HG03520 (cell line): ENCODE results near the gene DOCK3.
"Not testable (repeated sequence)": the region's sequence is repeated elsewhere in the genome, so short reads cannot be mapped to it uniquely, and the experiment has no call there.

Experiments
- ATAC-seq: cut with Tn5 transposase; IDR thresholded peaks from one replicate; pipeline ENCODE4 v1.9.1; 2021; ENCODE audit warnings: mild to moderate bottlenecking, moderate library complexity; ENCODE audit not compliant: unreplicated experiment

DOCK3 gene

DNA sequence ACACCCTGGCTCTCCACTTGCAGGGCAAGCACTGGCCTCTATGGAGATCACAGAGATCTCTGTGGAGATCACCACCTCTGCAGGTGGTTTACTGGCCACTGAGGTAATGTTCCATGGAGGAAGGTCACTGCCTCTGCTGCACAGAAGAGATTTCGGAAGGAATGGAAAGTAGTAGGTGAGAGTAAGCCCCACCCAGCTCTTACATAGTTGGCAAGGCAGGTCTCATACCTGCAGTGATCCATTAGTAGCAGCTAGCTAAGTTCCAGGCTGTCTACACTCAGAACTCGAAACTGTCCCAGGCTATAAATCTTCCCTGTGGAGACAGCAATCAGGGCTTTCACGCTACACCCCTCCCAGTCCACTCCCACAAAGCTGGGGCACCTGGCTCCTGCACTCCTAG, 516.1 kb downstream of the DOCK3 start:
- ATAC-seq = no peak

DNA sequence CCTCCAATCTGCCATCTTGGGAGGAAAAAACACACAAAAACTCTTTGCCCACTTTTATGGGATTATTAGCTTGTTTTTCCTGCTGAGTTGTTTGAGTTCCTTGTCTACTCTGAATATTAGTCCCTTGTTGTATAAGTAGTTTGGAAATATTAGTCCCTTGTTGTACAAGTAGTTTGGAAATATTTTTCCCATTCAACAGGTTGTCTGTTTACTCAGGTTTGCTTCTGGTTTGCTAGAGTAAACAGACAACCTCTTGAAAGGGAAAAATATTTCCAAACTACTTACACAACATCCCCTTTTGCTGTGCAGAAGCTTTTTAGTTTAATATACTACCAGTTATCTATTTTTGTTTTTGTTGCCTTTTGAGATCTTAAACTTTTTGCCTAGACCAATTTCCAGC, 517.0 kb downstream of the DOCK3 start:
- ATAC-seq = no peak

DNA sequence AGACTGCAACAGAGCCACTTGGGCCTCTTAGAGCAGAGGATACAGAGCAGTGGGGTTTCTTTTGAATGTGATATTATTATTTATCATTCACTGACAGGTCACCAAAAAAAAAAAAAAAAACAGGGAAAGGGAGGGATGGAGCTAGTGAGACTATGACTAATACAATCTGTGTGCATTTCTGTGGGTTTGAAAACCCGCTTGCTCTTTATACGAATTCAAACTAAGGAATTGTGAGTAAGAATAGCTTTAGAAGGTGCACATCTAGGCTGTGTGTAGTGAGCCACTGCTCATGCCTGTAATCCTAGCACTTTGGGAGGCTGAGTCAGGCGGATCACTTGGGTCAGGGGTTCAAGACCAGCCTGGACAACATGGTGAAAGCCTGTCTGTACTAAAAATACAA, 523.8 kb downstream of the DOCK3 start:
- ATAC-seq = no peak

DNA sequence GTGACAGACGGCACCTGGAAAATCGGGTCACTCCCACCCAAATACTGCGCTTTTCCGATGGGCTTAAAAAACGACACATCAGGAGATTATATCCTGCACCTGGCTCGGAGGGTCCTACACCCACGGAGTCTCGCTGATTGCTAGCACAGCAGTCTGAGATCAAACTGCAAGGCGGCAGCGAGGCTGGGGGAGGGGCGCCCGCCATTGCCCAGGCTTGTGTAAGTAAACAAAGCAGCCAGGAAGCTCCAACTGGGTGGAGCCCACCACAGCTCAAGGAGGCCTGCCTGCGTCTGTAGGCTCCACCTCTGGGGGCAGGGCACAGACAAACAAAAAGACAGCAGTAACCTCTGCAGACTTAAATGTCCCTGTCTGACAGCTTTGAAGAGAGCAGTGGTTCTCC, 524.6 kb downstream of the DOCK3 start:
- not testable (repeated sequence) for ATAC-seq

DNA sequence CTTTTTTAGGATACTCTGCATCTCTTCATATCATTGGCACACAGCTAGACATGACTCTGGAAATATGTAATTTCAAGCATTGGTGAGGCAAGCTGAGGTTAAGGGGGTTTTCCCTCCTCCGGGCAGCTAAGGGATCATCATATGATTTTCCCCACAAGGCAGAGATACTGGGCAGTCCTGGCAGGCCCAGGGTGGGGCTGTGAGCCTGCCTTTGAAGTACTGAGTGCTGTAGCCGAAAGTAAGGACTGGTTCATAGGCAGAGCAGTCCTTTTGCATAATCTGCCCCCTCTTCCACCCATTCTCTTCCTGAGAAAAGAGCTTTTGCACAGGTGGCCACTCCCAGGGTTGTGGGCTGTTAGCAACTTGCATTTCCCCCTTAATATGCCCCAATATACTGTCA, 541.6 kb downstream of the DOCK3 start:
- no peak for ATAC-seq

DNA sequence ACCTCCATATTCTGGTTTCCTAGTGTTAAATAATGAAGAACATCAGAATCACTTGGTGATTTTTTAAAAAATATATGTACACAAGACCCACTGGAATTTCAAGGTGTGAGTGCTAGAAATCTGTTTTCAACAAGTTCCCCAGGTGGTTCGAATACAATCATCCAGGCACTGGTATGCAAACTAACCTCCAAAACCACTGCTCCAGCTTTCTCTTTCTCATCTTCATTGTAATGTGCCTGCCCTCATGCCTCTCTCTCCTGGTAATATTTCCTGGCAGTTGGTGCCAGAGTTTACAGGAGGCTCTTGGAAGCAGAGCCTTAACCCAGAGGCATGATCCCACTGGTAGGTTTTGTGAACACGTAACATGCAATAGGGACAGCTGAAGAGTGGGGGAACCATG, 547.2 kb downstream of the DOCK3 start:
- no peak for ATAC-seq

DNA sequence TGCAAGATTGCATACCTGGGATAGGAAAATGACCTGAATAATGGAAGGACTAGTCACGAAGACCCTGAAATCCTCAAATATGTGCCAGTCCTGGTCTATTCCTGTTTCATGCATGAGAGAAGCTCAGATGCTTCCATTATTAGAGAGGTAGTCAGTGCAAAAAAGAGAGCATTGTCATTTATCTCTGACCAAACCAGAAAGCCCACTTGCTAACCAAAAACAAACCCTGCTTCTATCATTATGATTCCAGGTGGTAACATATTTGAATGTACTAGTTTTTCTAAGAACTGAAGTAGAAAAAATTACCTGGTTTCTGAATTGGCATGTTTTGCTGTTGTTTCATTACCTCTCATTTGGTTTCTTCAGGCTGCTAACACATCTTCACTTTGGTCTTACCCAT, 549.6 kb downstream of the DOCK3 start:
- ATAC-seq = no peak

DNA sequence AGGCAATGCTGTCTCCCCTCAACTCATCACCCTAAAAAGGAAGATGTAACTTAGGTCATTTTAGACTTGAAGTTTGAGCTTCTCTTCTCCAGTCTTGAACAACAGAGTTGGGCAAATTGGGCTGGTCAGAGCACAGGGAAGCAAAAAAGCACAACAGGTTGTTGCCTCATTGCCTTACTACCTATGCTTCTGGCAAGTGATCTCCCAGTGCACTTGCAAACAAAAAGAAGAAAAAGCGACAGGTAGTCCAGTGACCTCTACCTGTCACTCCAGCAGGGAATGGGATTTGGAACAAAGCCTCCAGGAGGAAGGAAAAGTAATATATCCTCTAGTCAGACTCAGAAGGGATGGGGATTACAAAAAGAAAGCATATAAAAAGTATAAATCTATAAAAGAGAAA, 550.1 kb downstream of the DOCK3 start:
- no peak for ATAC-seq

DNA sequence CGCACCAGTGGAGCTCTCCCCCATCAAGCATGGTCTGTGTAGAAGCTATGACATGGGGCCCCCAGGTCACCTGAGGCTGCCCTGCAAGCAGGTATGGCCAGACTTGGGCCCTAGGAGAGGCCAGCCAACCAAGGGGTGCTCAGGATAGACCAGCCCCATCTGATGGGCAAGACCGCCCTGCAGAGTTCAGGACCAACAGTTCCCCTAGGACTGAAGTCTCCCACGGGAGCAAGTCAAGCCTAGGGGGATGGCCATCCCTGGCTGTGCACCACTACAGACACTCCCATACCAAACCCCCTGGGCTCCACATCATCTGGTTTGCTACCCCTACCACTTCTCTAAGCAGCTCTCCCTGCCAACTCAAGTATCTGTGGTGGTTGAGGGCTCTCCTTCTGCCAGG, 568.2 kb downstream of the DOCK3 start:
- ATAC-seq = no peak

DNA sequence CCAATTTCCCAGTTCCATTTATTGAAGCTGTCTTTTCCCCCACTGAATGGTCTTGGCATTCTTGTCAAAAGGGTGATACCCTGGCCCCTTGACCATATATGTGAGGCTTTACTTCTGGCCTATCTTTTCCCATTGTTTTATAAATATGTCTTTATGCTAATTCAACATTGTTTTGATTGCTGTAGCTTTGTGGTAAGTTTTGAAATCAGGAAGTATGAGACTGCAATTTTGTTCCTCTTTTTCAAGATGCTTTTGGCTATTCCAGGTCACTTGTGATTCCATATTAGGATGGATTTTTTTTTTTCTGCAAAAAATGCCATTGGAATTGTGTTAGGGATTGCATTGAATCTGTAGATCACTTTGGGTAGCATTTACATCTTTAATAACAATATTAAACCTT, 569.2 kb downstream of the DOCK3 start:
- ATAC-seq = no peak

DNA sequence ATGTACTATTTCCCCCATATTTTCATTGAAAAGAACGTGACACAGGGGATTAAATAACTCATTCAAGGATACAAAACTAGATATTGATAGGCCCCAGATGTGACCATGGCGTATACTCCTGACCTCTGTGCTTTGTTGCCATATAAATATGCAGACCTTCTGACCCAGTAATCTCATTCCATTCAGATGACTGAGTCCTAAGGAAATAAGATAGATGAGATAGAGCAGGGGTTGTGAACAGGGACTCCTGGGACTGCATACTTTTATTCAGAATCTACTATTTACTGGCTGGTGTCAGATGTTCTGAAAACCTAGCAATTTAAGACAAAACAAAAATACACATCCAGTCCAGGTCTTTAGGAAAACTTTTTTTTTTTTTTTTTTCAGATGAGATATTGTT, 571.1 kb downstream of the DOCK3 start:
- no peak for ATAC-seq

DNA sequence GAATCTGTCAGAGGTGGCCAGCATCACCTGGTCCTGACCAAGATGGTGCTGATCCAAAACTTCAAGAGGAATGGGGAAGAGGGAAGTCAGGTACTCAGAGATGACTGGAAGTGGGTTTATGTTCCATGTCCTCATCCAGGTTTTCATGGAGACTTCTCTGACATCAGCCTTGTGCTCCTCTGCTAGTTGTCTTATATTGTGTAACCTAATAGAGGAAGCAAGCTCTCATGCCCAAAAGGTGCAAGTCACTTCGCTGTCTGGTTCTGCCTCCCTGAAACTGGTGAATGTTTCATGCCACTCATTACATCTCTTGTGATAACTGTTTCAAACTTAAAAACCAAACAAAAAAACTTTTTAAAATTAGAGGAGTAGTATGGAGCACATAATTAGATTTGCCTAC, 583.1 kb downstream of the DOCK3 start:
- no peak for ATAC-seq

DNA sequence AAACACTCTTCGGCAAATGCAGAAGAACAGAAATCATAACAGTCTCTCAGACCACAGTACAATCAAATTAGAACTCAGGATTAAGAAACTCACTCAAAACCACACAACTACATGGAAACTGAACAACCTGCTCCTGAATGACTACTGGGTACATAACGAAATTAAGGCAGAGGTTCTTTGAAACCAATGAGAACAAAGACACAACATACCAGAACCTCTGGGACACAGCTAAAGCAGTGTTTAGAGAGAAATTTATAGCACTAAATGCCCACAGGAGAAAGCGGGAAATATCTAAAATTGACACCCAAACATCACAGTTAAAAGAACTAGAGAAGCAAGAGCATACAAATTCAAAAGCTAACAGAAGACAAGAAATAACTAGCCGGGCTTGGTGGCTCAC, 589.4 kb downstream of the DOCK3 start:
- ATAC-seq = not testable (repeated sequence)

DNA sequence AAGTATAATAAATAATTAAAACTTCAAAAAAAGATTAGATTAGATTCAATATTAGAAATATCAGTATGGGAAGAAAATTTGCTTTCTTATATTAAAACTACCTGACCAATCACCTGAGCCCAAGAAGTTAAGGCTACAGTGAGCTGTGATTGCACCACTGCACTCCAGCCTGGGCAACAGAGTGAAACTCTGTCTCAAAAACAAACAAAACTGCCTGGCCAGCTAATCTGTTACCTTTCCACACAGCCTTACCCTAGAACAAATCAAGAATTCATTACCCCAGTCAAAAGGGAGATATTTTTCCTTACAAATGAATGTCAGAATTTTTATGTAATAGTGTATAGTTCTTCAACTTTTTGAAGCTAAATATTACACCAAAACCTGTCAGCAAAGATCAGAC, 593.4 kb downstream of the DOCK3 start:
- ATAC-seq = no peak

DNA sequence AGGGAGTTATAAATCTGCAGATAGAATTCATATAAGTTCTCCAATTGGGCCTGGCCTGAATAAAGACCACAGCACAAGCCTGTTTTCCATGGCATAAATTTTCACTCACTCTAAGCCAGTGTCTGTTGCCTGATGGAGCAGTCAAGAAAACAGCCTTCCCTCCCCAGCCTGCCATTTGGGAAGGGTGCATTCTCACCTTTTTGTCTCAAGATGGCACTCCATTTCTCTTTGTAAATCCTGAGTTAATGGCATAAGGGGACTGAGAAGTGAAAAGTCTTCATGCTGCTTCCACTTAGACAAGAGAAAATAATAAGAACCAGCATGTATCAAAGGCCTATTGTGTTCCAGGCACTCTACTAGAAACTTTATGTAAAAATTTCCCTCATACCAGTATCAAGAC, 594.7 kb downstream of the DOCK3 start:
- ATAC-seq = no peak

DNA sequence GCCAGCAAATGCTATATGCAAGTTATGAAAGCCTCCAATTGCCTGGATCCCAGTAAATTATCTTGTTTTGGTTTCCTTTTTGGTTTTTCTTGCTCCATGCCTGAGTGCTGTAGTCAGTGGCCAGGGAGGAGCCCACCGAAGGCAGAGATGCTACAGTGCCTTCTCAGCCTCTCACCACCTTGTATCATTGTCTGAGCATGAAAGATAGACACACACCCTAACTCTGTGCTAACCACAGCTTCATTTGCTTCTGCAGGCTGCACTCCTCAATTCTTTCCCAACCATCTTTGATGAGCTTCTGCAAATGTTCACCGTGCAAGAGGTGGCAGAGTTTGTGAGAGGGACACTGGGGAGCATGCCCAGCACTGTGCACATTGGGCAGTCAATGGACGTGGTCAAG, 595.8 kb downstream of the DOCK3 start:
- no peak for ATAC-seq

DNA sequence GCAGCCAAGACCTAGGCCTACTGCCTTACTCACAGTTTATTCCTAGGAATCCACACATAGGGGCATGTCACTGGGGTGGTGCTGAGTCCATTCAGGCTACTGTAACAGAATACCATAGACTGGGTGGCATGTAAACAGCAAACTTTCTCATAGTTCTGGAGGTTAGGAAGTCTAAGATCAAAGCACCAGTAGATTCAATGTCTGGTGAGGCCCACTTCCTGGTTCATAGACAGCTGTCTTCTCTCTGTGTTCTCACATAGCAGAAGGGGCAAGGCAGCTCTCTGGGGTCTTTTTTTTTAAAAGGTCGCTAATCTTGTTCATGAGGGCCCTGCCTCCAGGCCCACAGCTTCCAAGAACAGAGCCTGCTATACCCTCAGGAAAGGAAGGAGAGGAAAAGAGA, 596.4 kb downstream of the DOCK3 start:
- no peak for ATAC-seq

DNA sequence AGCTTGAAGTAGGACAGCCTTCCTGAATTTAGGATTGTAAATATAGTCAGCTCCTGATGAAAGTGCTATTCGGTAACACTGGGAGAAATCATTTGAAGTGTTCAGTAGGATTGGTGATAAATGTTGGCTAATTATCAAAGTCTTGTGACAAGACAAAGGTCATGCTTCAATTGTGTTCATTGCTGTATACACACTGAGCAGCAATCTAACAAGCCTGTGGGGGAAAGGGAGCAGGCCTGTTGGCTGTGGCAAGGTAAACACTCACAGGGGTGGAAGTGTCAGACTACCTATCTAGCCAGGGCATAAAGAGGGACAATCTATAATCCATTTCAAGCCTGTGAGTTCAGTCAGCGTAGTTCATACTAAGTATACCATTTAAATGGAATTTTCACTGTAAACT, 599.3 kb downstream of the DOCK3 start:
- ATAC-seq = no peak

DNA sequence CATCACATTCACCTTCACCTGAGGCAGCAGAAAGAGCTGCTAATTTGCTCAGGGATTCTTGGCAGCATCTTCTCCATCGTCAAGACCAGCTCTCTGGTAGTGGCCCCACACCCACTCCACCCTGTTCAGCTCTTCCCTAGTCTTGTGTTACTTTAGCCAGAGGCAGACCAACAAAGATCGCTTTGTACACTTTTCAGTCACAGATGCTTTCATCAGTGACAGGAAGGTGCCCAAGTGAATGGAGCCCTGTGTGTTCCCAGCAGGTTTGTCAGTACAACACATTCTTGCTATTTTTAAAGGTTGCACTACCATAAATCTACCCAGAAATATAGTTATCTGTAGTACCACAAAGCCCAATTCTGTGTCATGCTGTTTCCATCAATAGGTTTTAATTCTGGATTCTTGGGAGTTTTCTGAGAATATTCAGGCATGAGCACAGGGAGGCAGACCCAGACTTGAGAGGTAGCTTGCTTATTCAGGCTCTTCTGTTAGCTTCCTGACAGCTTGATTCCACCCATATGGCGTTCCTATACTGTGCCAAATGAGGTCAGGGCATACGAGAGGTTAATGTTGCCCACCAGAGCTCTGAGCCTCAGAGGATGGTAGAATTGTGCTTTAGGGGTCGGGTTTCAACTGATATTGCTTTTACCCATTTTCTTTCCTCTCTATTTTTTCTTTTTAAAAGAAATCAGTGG, 600.5 kb downstream of the DOCK3 start:
- no peak for ATAC-seq

DNA sequence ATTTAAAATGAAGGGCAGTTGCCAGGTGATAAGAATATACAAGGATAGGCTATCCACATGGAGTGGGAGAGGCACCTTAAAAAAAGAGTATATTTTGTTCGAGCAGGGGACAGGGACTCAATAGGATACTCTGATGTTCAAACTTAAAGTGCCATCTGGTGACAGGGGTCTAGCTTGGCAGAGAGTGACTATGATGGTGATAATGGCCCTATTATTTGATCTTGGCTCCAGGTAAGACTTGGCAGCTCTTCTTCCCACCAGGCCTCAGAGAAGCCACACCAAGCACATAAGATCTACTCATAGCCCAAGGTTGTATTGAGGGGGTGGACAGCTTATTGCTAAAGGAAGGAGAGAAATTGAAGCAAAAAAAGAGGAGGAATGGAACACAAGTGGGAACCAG, 601.3 kb downstream of the DOCK3 start:
- no peak for ATAC-seq

DNA sequence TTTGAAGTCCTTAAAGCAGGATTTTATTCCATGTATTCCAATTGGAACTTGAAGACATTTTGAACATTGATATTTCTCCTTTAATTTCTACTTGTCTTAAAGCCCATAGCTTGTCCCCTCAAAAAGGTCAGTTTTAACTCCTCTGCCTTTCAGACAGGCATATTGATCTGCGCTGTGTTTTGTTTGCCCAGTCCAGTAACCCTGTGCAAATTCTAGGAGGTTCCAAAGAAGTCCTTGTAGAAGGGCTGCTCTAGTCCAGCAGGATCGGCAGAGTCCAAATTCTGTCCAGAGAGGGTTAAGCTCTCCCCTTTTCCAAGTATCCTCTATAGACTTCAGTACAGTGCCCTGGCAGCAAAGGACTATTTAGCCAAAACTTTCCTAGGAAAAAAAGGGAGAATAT, 604.7 kb downstream of the DOCK3 start:
- no peak for ATAC-seq

DNA sequence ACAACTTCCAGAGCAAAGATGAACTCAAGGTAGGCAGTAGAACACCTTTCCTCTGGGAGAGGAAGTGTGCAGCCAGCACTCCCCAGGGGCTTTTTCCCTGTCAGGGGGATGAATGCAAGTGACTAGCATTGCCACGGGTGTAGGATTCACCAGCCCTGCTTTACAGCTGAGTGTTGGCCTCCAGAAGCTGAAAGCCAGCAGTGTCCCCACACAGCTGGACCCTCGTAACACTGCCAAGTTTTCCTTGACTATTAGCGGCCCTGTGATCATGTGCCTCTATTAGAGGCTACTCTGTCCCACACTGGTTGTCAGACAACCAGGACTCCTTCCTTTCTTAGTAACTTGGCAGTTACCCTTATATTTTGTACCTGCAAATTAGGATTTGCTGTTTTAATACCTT, 605.4 kb downstream of the DOCK3 start:
- ATAC-seq = no peak

DNA sequence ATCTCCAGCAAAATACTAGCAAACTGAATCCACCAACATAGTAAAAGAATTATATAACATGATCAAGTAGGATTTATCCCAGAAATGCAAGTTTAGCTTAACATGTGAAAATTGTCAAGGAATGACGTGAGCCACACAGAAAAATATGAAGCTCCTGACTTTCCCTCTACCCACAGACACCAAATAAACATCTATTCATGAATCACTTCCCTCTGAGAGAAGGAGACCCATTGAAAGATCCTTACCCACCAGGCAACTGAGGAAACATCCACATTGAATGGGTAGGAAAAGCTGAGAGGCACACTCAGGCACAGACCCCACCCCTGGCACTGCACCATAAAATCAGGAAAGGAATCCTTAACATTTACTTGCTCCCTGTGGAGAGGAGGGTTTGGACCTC, 608.2 kb downstream of the DOCK3 start:
- no peak for ATAC-seq

DNA sequence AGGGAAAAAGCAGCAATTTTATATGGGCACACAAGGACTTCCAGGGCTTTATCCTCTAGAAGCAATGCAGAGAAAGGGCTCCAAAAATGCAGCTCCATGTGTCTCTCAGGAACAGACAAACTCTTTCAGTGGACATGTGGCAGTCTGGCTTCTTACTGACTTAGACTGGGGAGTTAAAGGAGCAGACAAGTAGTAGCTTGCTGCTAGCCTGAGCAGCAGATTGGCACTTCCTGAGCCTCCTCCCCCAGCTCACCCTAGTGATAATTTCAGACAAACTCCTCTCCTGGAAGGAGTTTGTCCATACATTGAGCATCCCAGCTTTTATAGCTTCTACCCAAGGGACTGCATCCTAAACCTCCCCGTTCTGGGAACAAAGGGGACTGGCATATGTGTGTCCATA, 608.7 kb downstream of the DOCK3 start:
- no peak for ATAC-seq
